Activated CD8-positive, alpha-beta T cell treated with anti-CD3 and anti-CD28 coated beads, Interleukin-2, amount 10 ng/mL, durations not matched to agents 7 days and 5 days (primary cell): ENCODE results near the gene KCMF1. TPM values are rescaled to one million over a fixed set of nuclear protein-coding genes. Genes with fewer than 3 reads are reported as not detected.

Experiments
- ATAC-seq: fragments of 150-1000 bp; cut with Tn5 transposase; one replicate; pipeline ENCODE4 v1.10.0; 2021; ENCODE audit warnings: moderate library complexity
- CTCF ChIA-PET: fragments of 350-600 bp; sonication (Branson Sonifier 250); formaldehyde crosslinking; loops from one replicate; lab custom pipeline; 2021; ENCODE audit warnings: antibody characterized with exemption; lab: Charles Lee
- POLR2A ChIA-PET: fragments of 350-600 bp; sonication (Branson Sonifier 250); formaldehyde crosslinking; loops from one replicate; lab custom pipeline; 2021; ENCODE audit warnings: antibody characterized with exemption; lab: Charles Lee
- DNase-seq: peaks from one replicate; pipeline ENCODE4 v3.0.0-alpha.2; 2020
- H3K27ac Mint-ChIP-seq: one replicate; pipeline ENCODE4 v1.8.0; 2021; ENCODE audit warnings: mild to moderate bottlenecking, mixed read lengths
- H3K27me3 Mint-ChIP-seq: one replicate; pipeline ENCODE4 v1.8.0; 2021; ENCODE audit warnings: low read depth, mixed read lengths
- H3K36me3 Mint-ChIP-seq: one replicate; pipeline ENCODE4 v1.8.0; 2021; ENCODE audit warnings: low read depth, mixed read lengths
- H3K4me1 Mint-ChIP-seq: one replicate; pipeline ENCODE4 v1.8.0; 2021; ENCODE audit warnings: low read depth, mixed read lengths
- H3K4me3 Mint-ChIP-seq: one replicate; pipeline ENCODE4 v1.8.0; 2021; ENCODE audit warnings: mild to moderate bottlenecking, mixed read lengths
- H3K9me3 Mint-ChIP-seq: one replicate; pipeline ENCODE4 v1.8.0; 2022; ENCODE audit warnings: mixed read lengths; ENCODE audit not compliant: insufficient read depth
- total RNA-seq, 2 experiments: library from RNA; stranded (reverse); gene quantifications; one replicate each; pipeline ENCODE4 v1.2.3, GENCODE V29; 2021

KCMF1 gene
- total RNA-seq, 2 experiments from 2014 or later, result 88.9 to 92.5 TPM

GRCh38 chr2:85085563-85085962 lies 114.6 kb downstream of the KCMF1 start:
- H3K27me3 Mint-ChIP-seq, result peaks cover 18% of the 10 kb centered on the region
- H3K27ac Mint-ChIP-seq, result no peak overlapping the region
- no peak overlapping the region for H3K4me3 Mint-ChIP-seq
- ATAC-seq (no peak), DNase-seq (no peak)
- POLR2A ChIA-PET, result interaction anchor here (0.7 kb wide), 1 partner anchor 387 kb away, joined by 3 read pairs; no protein-coding TSS in a partner anchor
- CTCF ChIA-PET, result interaction anchor here (0.9 to 1.5 kb wide), 2 partner anchors 20 to 160 kb away, joined by 3 read pairs; no protein-coding TSS in a partner anchor
- no peaks in the 10 kb centered on the region for H3K9me3 Mint-ChIP-seq
- H3K4me1 Mint-ChIP-seq, result no peaks in the 10 kb centered on the region
- H3K36me3 Mint-ChIP-seq, result no peaks in the 10 kb centered on the region

DNA sequence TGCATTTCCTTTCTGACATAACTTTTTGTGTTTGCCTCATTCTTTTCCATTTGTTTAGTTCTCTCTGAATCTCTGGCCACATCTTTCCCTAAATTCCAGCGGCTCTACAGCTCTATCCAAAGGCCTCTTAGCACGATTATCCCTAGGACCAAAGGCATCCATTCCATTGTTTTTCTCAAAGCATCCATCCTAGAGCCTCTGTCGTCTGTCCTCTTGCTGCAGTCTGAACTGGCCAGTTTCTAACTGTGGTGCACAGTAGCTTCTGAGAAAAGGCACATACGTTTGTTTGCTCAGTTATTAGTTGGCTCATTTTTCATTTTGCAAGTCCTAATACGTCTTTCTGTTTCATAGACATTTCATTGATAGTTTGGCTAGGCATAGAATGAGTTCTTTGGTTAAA lies 116.6 kb downstream of the KCMF1 start:
- no peak for ATAC-seq
- Mint-ChIP-seq H3K36me3 (no peaks in the 10 kb centered on the region), H3K27ac (no peak overlapping the region), H3K27me3 (peaks cover 20% of the 10 kb centered on the region), H3K4me3 (no peak overlapping the region), H3K9me3 (no peaks in the 10 kb centered on the region), H3K4me1 (no peaks in the 10 kb centered on the region)
- CTCF ChIA-PET, result no interaction called here
- DNase-seq, result no peak
- POLR2A ChIA-PET, result no interaction called here

- ChIA-PET POLR2A (no interaction called here), CTCF (no interaction called here)
- Mint-ChIP-seq H3K36me3 (no peaks in the 10 kb centered on the region), H3K9me3 (no peaks in the 10 kb centered on the region), H3K27me3 (peaks cover 13% of the 10 kb centered on the region), H3K4me1 (no peaks in the 10 kb centered on the region), H3K27ac (no peak overlapping the region), H3K4me3 (no peak overlapping the region)
- no peak for ATAC-seq
- DNase-seq, result no peak
Measured at GRCh38 chr2:85088921-85089320, 118.0 kb downstream of the KCMF1 start.

- no peak overlapping the region for H3K27ac Mint-ChIP-seq
- H3K27me3 Mint-ChIP-seq, result peaks cover 9% of the 10 kb centered on the region
- CTCF ChIA-PET, result no interaction called here
- POLR2A ChIA-PET, result no interaction called here
- no peak for DNase-seq
- H3K4me3 Mint-ChIP-seq, result no peak overlapping the region
- no peak for ATAC-seq
- no peaks in the 10 kb centered on the region for H3K36me3 Mint-ChIP-seq
- no peaks in the 10 kb centered on the region for H3K9me3 Mint-ChIP-seq
- no peaks in the 10 kb centered on the region for H3K4me1 Mint-ChIP-seq
Measured at GRCh38 chr2:85089585-85089984, 118.6 kb downstream of the KCMF1 start.

GRCh38 chr2:85091838-85092237 lies 120.9 kb downstream of the KCMF1 start:
- no peak overlapping the region for H3K27ac Mint-ChIP-seq
- H3K4me1 Mint-ChIP-seq, result no peaks in the 10 kb centered on the region
- no peaks in the 10 kb centered on the region for H3K36me3 Mint-ChIP-seq
- POLR2A ChIA-PET, result no interaction called here
- CTCF ChIA-PET, result no interaction called here
- DNase-seq (no peak), ATAC-seq (no peak)
- no peaks in the 10 kb centered on the region for H3K9me3 Mint-ChIP-seq
- peaks cover 12% of the 10 kb centered on the region for H3K27me3 Mint-ChIP-seq
- H3K4me3 Mint-ChIP-seq, result no peak overlapping the region

DNA sequence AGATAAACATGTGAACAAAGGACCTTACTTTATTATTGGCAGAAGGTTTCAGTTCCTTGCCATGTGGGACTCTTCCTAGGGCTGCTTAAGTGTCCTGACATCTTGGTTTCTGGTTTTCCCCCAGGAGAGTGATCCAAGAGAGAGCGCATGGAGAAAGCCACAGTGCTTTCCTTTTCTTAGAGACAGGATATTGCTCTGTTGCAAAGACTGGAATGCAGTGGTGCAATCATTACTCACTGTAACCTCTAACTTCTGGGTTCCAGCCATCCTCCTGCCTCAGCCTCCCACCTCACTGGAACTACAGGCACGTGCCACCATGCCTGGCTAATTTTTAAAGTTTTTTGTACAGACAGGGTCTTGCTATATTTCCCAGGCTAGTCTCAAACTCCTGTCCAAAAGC lies 124.1 kb downstream of the KCMF1 start:
- CTCF ChIA-PET, result no interaction called here
- peaks cover 19% of the 10 kb centered on the region for H3K27me3 Mint-ChIP-seq
- no peaks in the 10 kb centered on the region for H3K9me3 Mint-ChIP-seq
- no peak overlapping the region for H3K27ac Mint-ChIP-seq
- H3K4me1 Mint-ChIP-seq, result no peaks in the 10 kb centered on the region
- DNase-seq, result no peak
- POLR2A ChIA-PET, result interaction anchor here (0.6 kb wide), 1 partner anchor 70 kb away, joined by 3 read pairs; no protein-coding TSS in a partner anchor
- H3K36me3 Mint-ChIP-seq, result no peaks in the 10 kb centered on the region
- no peak overlapping the region for H3K4me3 Mint-ChIP-seq
- ATAC-seq, result no peak

DNA sequence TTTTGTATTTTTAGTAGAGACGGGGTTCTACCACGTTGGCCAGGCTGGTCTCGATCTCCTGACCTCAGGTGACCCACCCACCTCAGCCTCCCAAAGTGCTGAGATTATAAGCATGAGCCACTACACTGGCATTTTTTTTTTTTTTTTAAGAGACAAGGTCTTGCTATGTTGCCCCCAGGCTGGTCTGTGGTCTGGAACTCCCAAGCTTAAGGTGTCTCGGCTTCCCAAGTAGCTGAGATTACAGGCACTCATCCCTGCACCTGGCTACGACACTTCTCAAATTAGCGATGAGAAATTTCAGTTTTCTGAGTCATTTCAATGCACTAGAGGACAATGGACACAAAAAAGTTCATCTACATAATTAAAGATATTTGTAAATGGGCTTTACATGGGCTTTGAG lies 125.7 kb downstream of the KCMF1 start:
- Mint-ChIP-seq H3K27me3 (peaks cover 21% of the 10 kb centered on the region), H3K4me1 (no peaks in the 10 kb centered on the region), H3K9me3 (no peaks in the 10 kb centered on the region), H3K4me3 (no peak overlapping the region), H3K27ac (no peak overlapping the region), H3K36me3 (no peaks in the 10 kb centered on the region)
- ATAC-seq (no peak), DNase-seq (no peak)
- CTCF ChIA-PET, result no interaction called here
- POLR2A ChIA-PET, result no interaction called here

- Mint-ChIP-seq H3K4me3 (no peak overlapping the region), H3K27ac (no peak overlapping the region), H3K9me3 (no peaks in the 10 kb centered on the region), H3K4me1 (no peaks in the 10 kb centered on the region), H3K36me3 (no peaks in the 10 kb centered on the region), H3K27me3 (peaks cover 5% of the 10 kb centered on the region)
- POLR2A ChIA-PET, result no interaction called here
- ATAC-seq (no peak), DNase-seq (no peak)
- CTCF ChIA-PET, result no interaction called here
Measured at GRCh38 chr2:85104228-85104627, 133.3 kb downstream of the KCMF1 start.

- no peaks in the 10 kb centered on the region for H3K36me3 Mint-ChIP-seq
- no peaks in the 10 kb centered on the region for H3K9me3 Mint-ChIP-seq
- ChIA-PET POLR2A (no interaction called here), CTCF (no interaction called here)
- peaks cover 3% of the 10 kb centered on the region for H3K27me3 Mint-ChIP-seq
- no peaks in the 10 kb centered on the region for H3K4me1 Mint-ChIP-seq
- no peak overlapping the region for H3K4me3 Mint-ChIP-seq
- ATAC-seq (no peak), DNase-seq (no peak)
- no peak overlapping the region for H3K27ac Mint-ChIP-seq
Measured at GRCh38 chr2:85106489-85107180, 135.7 kb downstream of the KCMF1 start.

Other genes with a start within 250 kb of the KCMF1 start
- 10 to 100 TPM; 71.9 to 73.2 TPM for gene TRABD2A, start 90.1 kb upstream of the KCMF1 start, total RNA-seq
- 1,000 to 10,000 TPM; 4,520 to 4,885 TPM for gene TMSB10, start 65.5 kb upstream of the KCMF1 start, total RNA-seq
- gene TCF7L1, start 162.2 kb downstream of the KCMF1 start, total RNA-seq, result not detected